GM18505 (cell line): ENCODE results near the gene ZNF516.

Experiments
- ATAC-seq: cut with Tn5 transposase; IDR thresholded peaks from one replicate; pipeline ENCODE4 v1.9.1; 2021; ENCODE audit not compliant: unreplicated experiment
- POLR2A ChIP-seq: IDR thresholded peaks from 4 replicates; pipeline ENCODE4 v1.6.1; 2011; ENCODE audit warnings: borderline replicate concordance; ENCODE audit not compliant: insufficient read depth, insufficient read length; ENCODE audit errors: extremely low read depth

ZNF516 gene

GRCh38 chr18:76382275-76382674 is 112.8 kb downstream of the ZNF516 start:
- no peak for TF ChIP-seq POLR2A
- no peak for ATAC-seq

GRCh38 chr18:76380791-76381405 is 114.1 kb downstream of the ZNF516 start:
- no peak for TF ChIP-seq POLR2A
- ATAC-seq: no peak

GRCh38 chr18:76380127-76380729 is 114.8 kb downstream of the ZNF516 start:
- no peak for ATAC-seq
- TF ChIP-seq POLR2A: no peak

- no peak for ATAC-seq
- no peak for TF ChIP-seq POLR2A
These were observed 115.6 kb downstream of the ZNF516 start for GRCh38 chr18:76379226-76380126.

GRCh38 chr18:76378526-76379215 is 116.4 kb downstream of the ZNF516 start:
- no peak for ATAC-seq
- no peak for TF ChIP-seq POLR2A

- no peak for TF ChIP-seq POLR2A
- no peak for ATAC-seq
These were observed 117.7 kb downstream of the ZNF516 start for GRCh38 chr18:76377359-76377756.

GRCh38 chr18:76376668-76377358 is 118.2 kb downstream of the ZNF516 start:
- no peak for ATAC-seq
- TF ChIP-seq POLR2A: no peak

- no peak for ATAC-seq
- no peak for TF ChIP-seq POLR2A
These were observed 118.8 kb downstream of the ZNF516 start for GRCh38 chr18:76376225-76376624.

- peak; percentile 76 for ATAC-seq
- no peak for TF ChIP-seq POLR2A
These were observed 120.4 kb downstream of the ZNF516 start for GRCh38 chr18:76374330-76375281.

- ATAC-seq: no peak
- TF ChIP-seq POLR2A: no peak
These were observed 121.7 kb downstream of the ZNF516 start for GRCh38 chr18:76373297-76373696.

GRCh38 chr18:76371301-76372203 is 123.5 kb downstream of the ZNF516 start:
- no peak for ATAC-seq
- TF ChIP-seq POLR2A: no peak

GRCh38 chr18:76370686-76371085 is 124.4 kb downstream of the ZNF516 start:
- ATAC-seq: no peak
- TF ChIP-seq POLR2A: no peak
